Endothelial cell of umbilical vein (primary cell): ENCODE measurements around the gene LRRC8A. TPM values are rescaled to one million over a fixed set of nuclear protein-coding genes. Genes with fewer than 3 reads are reported as not detected.

Experiments used
- BruUV-seq: library from RNA; stranded (reverse); fragments of 400-500 nt; replicated peaks from 2 replicates; lab custom pipeline; 2021; lab: Mats Ljungman, UMichigan
- CTCF ChIA-PET: fragments of 300-600, 350-600 bp; sonication (Branson Sonifier 250); formaldehyde crosslinking; loops from one replicate; lab custom pipeline; 2021; ENCODE audit warnings: antibody characterized with exemption, inconsistent platforms; lab: Charles Lee
- POLR2A ChIA-PET: fragments of 300-600, 350-600 bp; sonication (Branson Sonifier 250); formaldehyde crosslinking; loops from one replicate; lab custom pipeline; 2021; ENCODE audit warnings: antibody characterized with exemption, inconsistent platforms; lab: Charles Lee
- DNase-seq: peaks from one replicate; pipeline ENCODE4 v3.0.0-alpha.2; 2011; ENCODE audit warnings: low read depth, low spot score
- FAIRE-seq: peaks from 2 replicates; lab custom pipeline; 2011; peaks lifted over from hg19 to GRCh38; lab: Jason Lieb, UNC
- H2AFZ ChIP-seq: 2 replicates; pipeline ENCODE4 v1.6.0; 2012; ENCODE audit warnings: low read depth, low read length, control low read depth, inconsistent platforms
- H3K27ac ChIP-seq: 2 replicates; pipeline ENCODE4 v1.5.1; 2011; ENCODE audit warnings: low read depth, mild to moderate bottlenecking, control low read depth, low read length, moderate library complexity; ENCODE audit not compliant: insufficient read depth
- H3K27me3 ChIP-seq, 2 experiments: 2 replicates each; pipeline versions ENCODE4 v1.6.0 to v1.6.1; 2011; ENCODE audit warnings: low read length in 2 of 2, mixed read lengths in 1 of 2; ENCODE audit not compliant: control insufficient read depth in 2 of 2, insufficient read depth in 2 of 2
- H3K36me3 ChIP-seq, 2 experiments: 2 replicates in 1 of 2; 3 replicates in 1 of 2; pipeline ENCODE4 v1.5.1; 2011; ENCODE audit warnings: low read length in 2 of 2, mild to moderate bottlenecking in 1 of 2, moderate library complexity in 1 of 2; ENCODE audit not compliant: control insufficient read depth in 2 of 2, insufficient read depth in 2 of 2; ENCODE audit errors: extremely low read depth in 1 of 2
- H3K4me1 ChIP-seq: 3 replicates; pipeline ENCODE4 v1.5.1; 2011; ENCODE audit warnings: mild to moderate bottlenecking, low read length; ENCODE audit not compliant: control insufficient read depth, insufficient read depth; ENCODE audit errors: extremely low read depth
- H3K4me2 ChIP-seq: 2 replicates; pipeline ENCODE4 v1.6.1; 2011; ENCODE audit warnings: low read length, control low read depth, mixed read lengths; ENCODE audit not compliant: insufficient read depth
- H3K4me3 ChIP-seq, 3 experiments: fragments of 200-600 bp in 1 of 3; sonication (generic), shearing (Covaris generic) in 1 of 3; replicated peaks in 1 of 3; 2 replicates each; pipeline ENCODE4 v1.5.1; 2011 to 2016; ENCODE audit warnings: control low read depth in 3 of 3, low read length in 3 of 3, mild to moderate bottlenecking in 2 of 3, inconsistent platforms in 1 of 3, low read depth in 1 of 3, moderate library complexity in 1 of 3; ENCODE audit not compliant: insufficient read depth in 1 of 3
- H3K79me2 ChIP-seq: 2 replicates; pipeline ENCODE4 v1.6.0; 2012; ENCODE audit warnings: low read length, inconsistent platforms; ENCODE audit not compliant: control insufficient read depth, insufficient read depth
- H3K9ac ChIP-seq: replicated peaks from 2 replicates; pipeline ENCODE3; 2011; ENCODE audit warnings: low read length, control low read depth; ENCODE audit not compliant: insufficient read depth; ENCODE audit errors: extremely low read depth
- H3K9me1 ChIP-seq: replicated peaks from 3 replicates; pipeline ENCODE4 v1.6.0; 2011; ENCODE audit warnings: mild to moderate bottlenecking, low read length; ENCODE audit not compliant: control insufficient read depth, insufficient read depth; ENCODE audit errors: extremely low read depth
- H3K9me3 ChIP-seq: replicated peaks from 2 replicates; pipeline ENCODE4 v1.5.1; 2012; ENCODE audit warnings: low read length, inconsistent platforms; ENCODE audit not compliant: control insufficient read depth, insufficient read depth
- H4K20me1 ChIP-seq: replicated peaks from 2 replicates; pipeline ENCODE3; 2011; ENCODE audit warnings: mild to moderate bottlenecking, low read length; ENCODE audit not compliant: control insufficient read depth, insufficient read depth; ENCODE audit errors: extremely low read depth
- FOS ChIP-seq: IDR thresholded peaks from 2 replicates; pipeline ENCODE4 v1.6.1; 2011; ENCODE audit warnings: mild to moderate bottlenecking, low read length, moderate library complexity, borderline replicate concordance; ENCODE audit not compliant: insufficient read depth
- GATA2 ChIP-seq: IDR thresholded peaks from 2 replicates; pipeline ENCODE4 v1.7.0; 2011; ENCODE audit warnings: low read depth, mild to moderate bottlenecking, moderate library complexity, mixed read lengths, low read length; ENCODE audit not compliant: insufficient read length, insufficient read depth
- JUN ChIP-seq: IDR thresholded peaks from 2 replicates; pipeline ENCODE4 v1.6.1; 2011; ENCODE audit warnings: borderline replicate concordance, low read depth; ENCODE audit not compliant: insufficient read length, insufficient read depth
- MAX ChIP-seq: IDR thresholded peaks from 2 replicates; pipeline ENCODE4 v1.6.1; 2011; ENCODE audit not compliant: insufficient read depth, insufficient read length
- POLR2AphosphoS5 ChIP-seq: IDR thresholded peaks from 2 replicates; pipeline ENCODE4 v1.6.1; 2012; ENCODE audit warnings: low read depth, mild to moderate bottlenecking, control low read depth, low read length, moderate library complexity; ENCODE audit not compliant: insufficient read depth
- dilution Hi-C: fragments of 300-500 bp; cut with MboI; formaldehyde crosslinking; loops from one replicate; pipeline ENCODE4 v1.15.0; 2019; ENCODE audit warnings: low sequenced_read_pairs; ENCODE audit not compliant: extremely low pct_ligation_motif_present
- intact Hi-C: fragments of 100-400 bp; cut with micrococcal nuclease; formaldehyde crosslinking; loops from one replicate; pipeline ENCODE4 v1.10.0; 2022
- polyA plus RNA-seq, 4 experiments: library from polyadenylated mRNA; depleted of rRNA in 3 of 4; stranded (reverse) in 3 of 4; unstranded in 1 of 4; fragments of >200 nt; gene quantifications; 2 replicates each; pipeline versions ENCODE4 v1.2.1 to v1.2.3, GENCODE V29; 2011 to 2012; ENCODE audit warnings: missing spikeins in 1 of 4
- total RNA-seq: library from RNA; stranded (reverse); gene quantifications from 2 replicates; pipeline ENCODE4 v1.2.3, GENCODE V29; 2021

LRRC8A gene
- total and polyA plus RNA-seq, 2 donors (not counting 3 experiments of a cell fraction or from before 2014, with no cell fraction given), result 99.6 to 129 TPM

GRCh38 chr9:128928624-128929023 is 46.7 kb downstream of the LRRC8A start:
- ChIA-PET POLR2A (no interaction called here), CTCF (interaction anchor here (0.6 to 7.2 kb wide), 23 partner anchors 8 to 195 kb away, joined by 3 to 146 read pairs (median 5); partner anchors contain the start of genes ENDOG, KYAT1, LRRC8A and SH3GLB2)

GRCh38 chr9:128929560-128929959 is 47.6 kb downstream of the LRRC8A start:
- Histone ChIP-seq H3K27me3 (no peaks in the 10 kb centered on the region), H2AFZ (no peak overlapping the region), H3K4me3 (no peak overlapping the region), H3K36me3 (no peaks in the 10 kb centered on the region), H3K4me2 (no peak overlapping the region), H3K4me1 (no peaks in the 10 kb centered on the region), H3K9ac (no peak overlapping the region), H3K27ac (no peak overlapping the region), H3K9me1 (no peaks in the 10 kb centered on the region), H4K20me1 (no peaks in the 10 kb centered on the region), H3K9me3 (no peaks in the 10 kb centered on the region), H3K79me2 (no peaks in the 10 kb centered on the region)
- no TSS peak for BruUV-seq
- intact Hi-C loops (loop anchor here (5.0 kb wide), 1 partner anchor 47 kb away; the partner anchor contains the start of genes KYAT1 and LRRC8A), dilution Hi-C loops (no loop called here)
- ChIA-PET POLR2A (interaction anchor here (0.6 to 0.7 kb wide), 2 partner anchors 26 to 55 kb away, joined by 4 to 5 read pairs; no protein-coding TSS in a partner anchor), CTCF (interaction anchor here (1.3 to 7.2 kb wide), 9 partner anchors 10 to 111 kb away, joined by 3 to 146 read pairs (median 7); partner anchors contain the start of gene ENDOG)
- no peak for DNase-seq
- TF ChIP-seq GATA2, result no peak
- no peak for TF ChIP-seq JUN
- TF ChIP-seq POLR2AphosphoS5, result no peak
- TF ChIP-seq MAX, result no peak
- no peak for TF ChIP-seq FOS
- no peak for FAIRE-seq

More at GRCh38 chr9:128928624-128929023, 46.7 kb downstream of the LRRC8A start:
- Histone ChIP-seq H3K36me3 (no peaks in the 10 kb centered on the region), H3K4me2 (no peak overlapping the region), H3K79me2 (no peaks in the 10 kb centered on the region), H3K9me1 (no peaks in the 10 kb centered on the region), H4K20me1 (no peaks in the 10 kb centered on the region), H3K4me3 (no peak overlapping the region), H3K27ac (no peak overlapping the region), H3K9ac (no peak overlapping the region), H2AFZ (no peak overlapping the region), H3K27me3 (no peaks in the 10 kb centered on the region), H3K4me1 (no peaks in the 10 kb centered on the region), H3K9me3 (no peaks in the 10 kb centered on the region)
- no TSS peak for BruUV-seq
- TF ChIP-seq FOS, result no peak
- intact Hi-C loops, result loop anchor here (1.0 to 5.0 kb wide), 4 partner anchors 46 to 195 kb away; partner anchors contain the start of genes ENDOG, KYAT1 and LRRC8A
- FAIRE-seq, result no peak
- dilution Hi-C loops, result no loop called here
- DNase-seq, result no peak
